Fibroblast of skin of back (primary cell): ENCODE results near the gene TNS3.

Experiments
- DNase-seq: peaks from one replicate; pipeline ENCODE4 v3.0.0-alpha.2; 2013

TNS3 gene

GRCh38 chr7:47503281-47503680 lies 78.6 kb downstream of the TNS3 start:
- DNase-seq = peak; percentile 71

GRCh38 chr7:47502240-47502877 lies 79.6 kb downstream of the TNS3 start:
- peak; percentile 40 for DNase-seq

DNA sequence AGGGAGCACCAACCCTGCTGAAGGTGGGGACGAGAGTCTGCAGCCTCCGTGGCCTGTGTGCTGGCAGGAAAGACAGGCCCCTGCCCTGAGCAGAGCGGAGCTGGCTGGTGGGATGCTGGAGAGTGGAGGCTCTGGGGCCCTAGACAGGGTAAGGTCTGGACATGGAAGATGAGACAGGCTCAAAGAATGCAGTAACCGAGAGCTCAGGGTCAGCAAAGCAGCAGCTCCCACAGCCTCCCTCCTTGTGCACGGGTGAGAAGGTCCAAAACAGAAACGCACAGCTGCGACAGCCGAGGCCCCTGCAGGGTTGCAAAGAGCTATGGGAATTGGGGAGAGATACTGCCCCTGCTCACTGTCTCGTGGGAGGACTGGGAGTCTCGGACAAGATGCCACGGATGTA lies 80.5 kb downstream of the TNS3 start:
- peak; percentile 91 for DNase-seq

GRCh38 chr7:47500103-47500563 lies 81.8 kb downstream of the TNS3 start:
- DNase-seq = no peak

DNA sequence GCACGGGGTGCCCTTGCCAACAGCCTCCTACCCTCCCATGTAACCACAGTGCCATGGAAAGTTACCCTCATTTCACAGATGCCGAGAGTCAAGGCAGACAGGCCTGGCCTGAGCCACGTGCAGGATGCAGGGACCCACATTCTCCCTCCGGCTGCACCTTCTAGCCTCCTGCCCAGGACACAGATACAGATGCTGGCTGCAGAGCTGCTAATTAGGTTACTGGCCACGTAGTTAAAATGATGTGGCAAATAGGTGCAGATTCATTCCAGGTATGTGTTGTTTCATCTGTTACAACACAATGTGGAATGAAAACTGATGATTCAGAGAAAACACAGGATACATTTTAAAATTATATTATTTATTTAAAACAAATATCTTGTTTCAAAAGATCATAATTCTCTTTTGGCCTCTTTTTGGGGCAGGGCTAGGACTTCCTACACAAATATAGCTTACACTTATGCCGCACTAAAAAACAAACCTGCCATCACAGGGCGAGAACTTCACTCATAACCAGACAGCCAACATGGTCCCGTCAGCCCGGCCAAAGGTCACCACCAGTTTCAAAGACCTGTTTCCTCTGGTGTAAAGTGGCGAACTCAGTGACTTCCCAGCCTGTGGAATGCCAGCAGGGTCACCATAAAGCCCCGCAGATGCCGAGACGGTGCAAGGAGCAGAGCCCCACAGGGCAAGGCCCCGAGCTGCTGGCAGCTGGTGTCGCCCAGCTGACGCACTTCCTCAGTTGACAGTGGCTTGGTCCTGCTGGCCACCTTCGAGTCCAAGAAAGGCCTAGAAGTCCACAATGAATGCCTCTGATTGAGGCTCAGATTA lies 83.5 kb downstream of the TNS3 start:
- DNase-seq = no peak

GRCh38 chr7:47497367-47498096 lies 84.4 kb downstream of the TNS3 start:
- DNase-seq = no peak

- no peak for DNase-seq
These were observed 85.2 kb downstream of the TNS3 start for GRCh38 chr7:47496666-47497065.

DNA sequence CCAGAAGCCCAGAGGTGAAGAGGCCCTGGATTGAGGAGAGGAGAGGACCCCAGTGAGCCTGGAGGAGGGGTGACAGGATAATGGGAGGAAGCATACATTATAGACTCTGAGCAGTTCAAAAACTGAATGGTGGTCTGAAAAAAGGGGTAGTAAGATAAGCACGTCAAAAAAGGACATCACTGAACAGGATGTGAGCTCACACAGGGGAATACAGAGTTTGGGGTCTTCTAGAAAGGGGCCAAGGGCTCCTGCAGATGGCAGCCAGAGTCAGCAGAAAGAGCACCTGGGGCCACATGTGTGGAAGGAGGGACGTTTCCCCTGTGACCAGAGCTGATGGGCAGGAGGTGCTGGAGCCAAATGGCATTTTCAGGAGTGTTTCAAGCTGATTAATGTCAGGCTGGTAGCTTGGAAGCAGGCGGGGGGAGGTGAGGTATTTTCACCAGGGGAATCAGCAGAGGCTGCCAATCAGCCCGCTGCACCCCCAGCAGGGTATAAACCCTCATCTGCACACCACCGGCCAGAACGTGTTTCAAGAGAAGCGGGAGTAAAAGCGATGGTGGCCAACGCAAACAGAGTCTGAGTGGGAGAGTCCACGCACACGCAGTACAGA lies 85.8 kb downstream of the TNS3 start:
- no peak for DNase-seq

DNA sequence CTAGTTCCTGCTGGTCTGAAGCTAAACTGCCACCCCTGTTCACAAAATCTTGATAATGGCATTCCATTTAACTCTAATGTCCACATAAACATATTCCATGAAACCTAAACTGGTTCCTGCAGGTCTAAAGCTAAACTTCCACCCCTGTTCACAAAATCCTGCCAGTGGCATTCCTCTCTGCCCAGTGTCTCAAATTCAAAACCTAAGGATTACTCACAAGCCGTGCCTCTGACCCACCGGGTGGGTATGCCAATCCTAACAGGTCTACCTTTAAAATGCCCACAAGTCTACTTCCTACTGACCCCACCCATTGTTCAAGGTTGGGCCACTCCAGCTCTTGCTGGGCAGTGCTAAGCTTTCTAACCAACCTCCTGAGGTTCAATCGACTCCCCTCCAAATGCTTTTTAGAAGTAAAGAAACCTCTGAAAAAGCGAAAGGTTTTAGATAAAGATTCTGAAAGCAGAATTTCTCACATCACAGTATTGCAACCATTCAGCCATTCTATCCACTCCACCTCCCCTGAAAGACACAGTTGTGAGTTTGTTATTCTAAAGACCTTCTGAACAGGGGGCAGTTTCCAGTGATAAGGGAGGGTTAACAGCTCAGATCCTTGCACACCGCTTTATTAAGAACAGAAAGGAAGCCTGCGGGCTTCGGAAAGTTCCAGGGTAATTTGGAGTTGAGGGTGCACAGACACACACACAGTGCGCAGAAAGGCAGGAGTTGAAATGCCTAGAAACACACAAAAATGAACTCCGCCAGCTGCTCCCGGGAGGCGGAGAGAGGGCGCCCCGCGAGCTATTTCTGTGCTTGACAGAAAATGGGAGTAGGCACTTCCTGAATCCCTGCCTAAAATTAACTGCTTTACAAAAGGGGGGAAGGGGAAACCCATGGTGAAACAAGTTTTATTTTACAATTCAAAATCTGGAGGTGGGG lies 87.7 kb downstream of the TNS3 start:
- peak; percentile 50 for DNase-seq

DNA sequence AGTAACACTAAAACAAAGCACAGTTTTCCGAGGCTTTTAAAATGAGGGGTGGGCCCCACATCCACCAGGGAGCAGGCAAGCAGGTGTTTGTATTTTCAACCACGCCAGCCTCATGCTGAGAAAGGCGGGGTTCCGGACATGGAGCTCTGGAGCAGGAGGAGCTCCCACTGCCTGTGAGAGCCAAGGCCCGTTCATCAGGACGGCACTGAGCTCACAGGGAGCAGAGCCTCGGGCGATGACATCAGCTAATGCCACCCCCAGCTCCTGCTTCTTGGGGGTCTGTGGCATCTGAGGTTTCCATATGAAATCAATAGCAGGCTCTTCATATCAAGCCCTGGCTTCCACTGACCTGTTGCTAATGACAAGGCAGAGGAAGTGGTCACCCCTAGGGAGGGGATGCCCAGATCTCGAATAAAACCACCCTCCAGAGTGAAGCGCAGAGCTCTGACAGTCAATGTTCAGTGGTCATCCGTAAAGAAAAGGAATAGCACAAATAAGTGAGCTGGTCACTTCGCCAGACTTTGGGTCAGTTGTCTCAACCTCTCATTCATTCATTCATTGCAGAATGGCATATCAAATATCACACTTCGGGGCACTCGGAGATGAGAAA lies 89.1 kb downstream of the TNS3 start:
- DNase-seq = no peak

- DNase-seq = no peak
These were observed 91.2 kb downstream of the TNS3 start for GRCh38 chr7:47490501-47491265.

DNA sequence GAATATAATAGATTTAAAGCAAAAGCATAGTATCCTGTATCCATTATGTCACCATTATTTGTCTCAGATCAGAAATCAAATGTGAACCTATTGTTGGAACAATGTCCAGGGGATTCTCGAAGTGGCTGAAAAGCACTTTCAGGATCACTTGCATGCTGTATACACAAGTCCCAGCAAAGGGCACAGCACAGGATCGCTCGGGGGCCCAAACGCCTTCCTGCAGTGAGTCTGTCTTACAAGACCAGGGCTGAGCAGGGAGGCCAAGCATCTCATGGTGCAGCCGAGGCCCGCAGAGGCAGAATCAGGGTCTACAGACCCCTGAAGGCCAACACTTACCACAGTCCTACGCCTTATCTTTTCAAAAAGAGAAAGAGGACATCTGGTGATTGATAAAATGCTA lies 92.3 kb downstream of the TNS3 start:
- DNase-seq = no peak

DNA sequence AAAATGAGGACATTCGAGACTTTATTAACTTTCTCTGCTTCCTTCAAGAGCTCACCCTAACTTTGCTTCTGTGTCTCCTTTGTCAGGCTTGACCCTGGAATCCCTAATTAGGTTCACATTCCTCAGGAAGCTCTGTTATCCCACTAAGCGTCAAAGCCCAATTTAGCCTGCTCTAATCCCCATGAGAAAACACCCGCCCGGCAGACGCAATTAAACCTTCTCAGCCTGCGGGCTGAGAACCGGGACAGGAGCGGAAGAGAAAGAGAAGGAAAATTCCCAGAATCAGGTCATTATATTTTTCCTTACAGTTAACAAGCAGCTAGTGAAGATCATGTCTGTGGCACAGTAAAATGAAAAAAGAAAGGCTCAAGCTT lies 93.0 kb downstream of the TNS3 start:
- no peak for DNase-seq

DNA sequence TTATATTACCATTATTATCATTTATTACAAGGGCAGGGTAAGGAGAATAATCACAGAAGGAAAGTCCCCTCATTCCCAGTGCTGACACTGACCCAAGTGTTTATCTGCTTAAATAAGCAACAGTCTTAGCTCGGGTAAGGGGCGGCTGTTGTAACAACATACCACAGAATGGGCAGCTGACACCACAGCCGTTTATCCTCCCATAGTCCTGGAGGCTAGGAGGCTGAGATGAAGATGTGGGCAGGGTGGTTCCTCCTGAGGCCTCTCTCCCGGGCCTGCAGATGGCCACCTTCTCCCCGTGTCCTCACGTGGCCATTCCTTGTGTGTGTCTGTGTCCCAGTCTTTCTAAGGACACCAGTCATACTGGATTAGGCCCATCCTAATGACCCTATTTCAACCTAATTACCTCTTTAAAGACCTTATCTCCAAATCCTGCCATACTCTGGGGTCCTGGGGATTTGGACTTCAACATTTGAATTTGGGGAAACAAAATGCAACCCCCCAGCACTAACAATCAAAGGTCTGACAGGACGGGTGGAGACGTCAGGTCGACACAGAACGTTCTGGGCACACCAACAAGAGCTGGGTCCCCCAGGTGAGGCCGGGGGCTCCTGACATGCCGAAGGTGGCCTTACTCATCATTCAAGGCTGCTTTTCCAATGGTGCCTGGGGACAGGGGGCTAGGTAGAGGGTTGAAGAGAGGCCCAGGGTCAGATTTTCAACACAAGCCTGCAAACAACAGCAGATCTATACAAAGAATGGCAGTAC lies 93.5 kb downstream of the TNS3 start:
- no peak for DNase-seq

GRCh38 chr7:47485640-47486435 lies 96.1 kb downstream of the TNS3 start:
- DNase-seq = no peak

DNA sequence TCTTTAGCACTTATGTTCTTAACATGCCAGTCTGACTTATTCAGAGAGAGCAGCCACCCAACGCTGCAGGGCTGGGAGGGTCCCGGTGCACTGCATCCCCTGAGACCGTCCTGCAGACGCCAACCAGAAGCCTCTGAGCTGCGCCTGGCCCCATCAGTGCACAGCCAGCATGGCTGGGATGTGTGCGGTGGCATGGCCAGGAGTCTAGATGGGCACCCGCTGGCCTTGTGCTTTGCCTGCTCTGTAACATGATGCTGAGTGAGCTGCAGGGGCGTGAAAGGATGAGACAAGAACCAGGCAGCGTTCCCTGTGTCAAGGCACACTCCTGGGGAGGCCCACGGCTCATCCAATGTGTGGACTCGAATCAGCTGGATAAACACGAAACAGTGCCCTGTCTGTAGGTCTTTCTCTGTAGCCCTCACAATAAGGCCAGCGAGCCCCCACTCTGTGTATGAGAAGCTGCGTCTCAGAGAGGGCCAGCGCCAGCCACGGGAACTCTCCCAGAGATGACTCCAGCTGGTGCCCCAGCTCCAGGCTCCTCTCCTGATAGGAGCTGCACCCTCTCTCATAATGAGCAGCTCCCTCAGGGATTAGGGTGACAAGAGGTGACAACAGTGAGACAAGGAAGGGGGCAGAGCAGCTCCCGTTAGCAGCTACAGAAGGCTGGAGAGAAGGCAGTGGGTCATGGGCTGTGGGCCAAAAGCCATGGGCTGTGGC lies 96.8 kb downstream of the TNS3 start:
- DNase-seq = no peak

- no peak for DNase-seq
These were observed 97.5 kb downstream of the TNS3 start for GRCh38 chr7:47484457-47484856.

GRCh38 chr7:47483604-47484273 lies 98.2 kb downstream of the TNS3 start:
- peak; percentile 35 for DNase-seq
